Prostate gland (tissue), 2 donors: ENCODE measurements around the gene ISX.

Source experiments
- POLR2AphosphoS5 ChIP-seq: sonication (generic); formaldehyde crosslinking; IDR thresholded peaks from one replicate; pipeline ENCODE4 v1.6.1; 2017; ENCODE audit warnings: antibody characterized with exemption
- TF ChIP-seq, protein P1 (sequence below), 4 experiments: fragments of 200-600 bp in 2 of 4; fragments of 450-650 bp in 2 of 4; sonication (generic) in 2 of 4; IDR thresholded peaks; 1 replicate in 3 of 4; 2 replicates in 1 of 4; pipeline ENCODE4 v1.5.1; 2016 to 2019; ENCODE audit warnings: antibody characterized with exemption in 4 of 4, mild to moderate bottlenecking in 2 of 4, moderate library complexity in 2 of 4

DNA sequence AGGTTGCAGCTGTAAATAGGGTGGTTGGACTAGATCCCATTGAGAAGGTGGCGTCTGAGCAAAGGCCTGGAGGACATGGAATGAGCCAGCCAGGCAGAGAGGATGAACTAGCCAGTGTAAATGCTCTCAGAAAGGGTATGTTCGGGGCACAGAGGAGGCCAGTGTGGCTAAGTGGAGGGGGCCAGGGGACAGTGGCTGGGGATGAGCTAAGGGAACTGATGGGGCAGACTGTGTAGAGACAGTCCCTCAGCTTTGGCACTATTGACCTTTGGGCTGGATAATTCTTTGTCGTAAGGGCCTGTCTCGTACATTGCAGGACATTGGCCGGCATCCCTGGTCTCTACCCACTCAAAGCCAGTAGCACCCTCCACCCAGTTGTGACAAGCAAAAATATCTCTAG, 43.7 kb upstream of the ISX start:
- TF ChIP-seq, protein P1, sequence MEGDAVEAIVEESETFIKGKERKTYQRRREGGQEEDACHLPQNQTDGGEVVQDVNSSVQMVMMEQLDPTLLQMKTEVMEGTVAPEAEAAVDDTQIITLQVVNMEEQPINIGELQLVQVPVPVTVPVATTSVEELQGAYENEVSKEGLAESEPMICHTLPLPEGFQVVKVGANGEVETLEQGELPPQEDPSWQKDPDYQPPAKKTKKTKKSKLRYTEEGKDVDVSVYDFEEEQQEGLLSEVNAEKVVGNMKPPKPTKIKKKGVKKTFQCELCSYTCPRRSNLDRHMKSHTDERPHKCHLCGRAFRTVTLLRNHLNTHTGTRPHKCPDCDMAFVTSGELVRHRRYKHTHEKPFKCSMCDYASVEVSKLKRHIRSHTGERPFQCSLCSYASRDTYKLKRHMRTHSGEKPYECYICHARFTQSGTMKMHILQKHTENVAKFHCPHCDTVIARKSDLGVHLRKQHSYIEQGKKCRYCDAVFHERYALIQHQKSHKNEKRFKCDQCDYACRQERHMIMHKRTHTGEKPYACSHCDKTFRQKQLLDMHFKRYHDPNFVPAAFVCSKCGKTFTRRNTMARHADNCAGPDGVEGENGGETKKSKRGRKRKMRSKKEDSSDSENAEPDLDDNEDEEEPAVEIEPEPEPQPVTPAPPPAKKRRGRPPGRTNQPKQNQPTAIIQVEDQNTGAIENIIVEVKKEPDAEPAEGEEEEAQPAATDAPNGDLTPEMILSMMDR (IDR thresholded peaks at IDR 0.05), result no peak
- TF ChIP-seq POLR2AphosphoS5, result no peak
